Amygdala (tissue), 56 donors: ENCODE data around the gene PAX3.

ENCODE experiments used
- DNase-seq, 56 donors: peaks; one replicate each; lab custom pipeline; 2025; lab: John Stamatoyannopoulos, UW

The PAX3 gene

GRCh38 chr2:222311319-222311977, 12.7 kb upstream of the PAX3 start:
- no peak for DNase-seq

GRCh38 chr2:222310747-222311318, 12.0 kb upstream of the PAX3 start:
- no peak for DNase-seq

GRCh38 chr2:222309766-222310165, 11.0 kb upstream of the PAX3 start:
- no peak for DNase-seq

- DNase-seq = no peak
Observed at GRCh38 chr2:222309361-222309760, 10.6 kb upstream of the PAX3 start.

- DNase-seq = no peak
Observed at GRCh38 chr2:222307978-222308730, 9.4 kb upstream of the PAX3 start.

GRCh38 chr2:222307143-222307756, 8.5 kb upstream of the PAX3 start:
- no peak for DNase-seq

GRCh38 chr2:222306393-222307142, 7.8 kb upstream of the PAX3 start:
- no peak for DNase-seq

- DNase-seq = no peak
Observed at GRCh38 chr2:222305516-222306392, 7.0 kb upstream of the PAX3 start.

- DNase-seq = no peak
Observed at GRCh38 chr2:222304737-222305515, 6.1 kb upstream of the PAX3 start.

- no peak for DNase-seq
Observed at GRCh38 chr2:222303828-222304736, 5.3 kb upstream of the PAX3 start.

- no peak for DNase-seq
Observed at GRCh38 chr2:222303045-222303827, 4.4 kb upstream of the PAX3 start.

GRCh38 chr2:222302178-222303018, 3.6 kb upstream of the PAX3 start:
- DNase-seq = no peak

- no peak for DNase-seq
Observed at GRCh38 chr2:222301796-222302118, 3.0 kb upstream of the PAX3 start.

GRCh38 chr2:222301053-222301795, 2.4 kb upstream of the PAX3 start:
- no peak for DNase-seq

GRCh38 chr2:222300726-222301052, 1.9 kb upstream of the PAX3 start:
- DNase-seq = no peak
